ENCODE measurements around the gene GSK3A.

GSK3A gene

GRCh38 chr19:42200116-42200715 is 42.2 kb downstream of the GSK3A start:
- peaks cover 32% of the 10 kb centered on the region for H3K79me2 ChIP-seq (ENCODE audit: low read length)
- TF ChIP-seq CTCF (IDR thresholded peaks at IDR 0.05; ENCODE audit: low read depth, low read length) (no peak), EZH2phosphoT487 (IDR thresholded peaks at IDR 0.05; ENCODE audit: low read depth) (no peak)
- H3K9ac ChIP-seq (ENCODE audit: low read length) = peak overlapping the region; percentile 12; the same call in 1 of the 2 replicates
- H3K9me3 ChIP-seq (ENCODE audit: insufficient read depth, low read length) = no peaks in the 10 kb centered on the region
- H3K4me1 ChIP-seq (ENCODE audit: low read length) = peaks cover 61% of the 10 kb centered on the region
- peak overlapping the region; percentile 93 for H3K27ac ChIP-seq (ENCODE audit: low read length)
- H4K20me1 ChIP-seq (ENCODE audit: insufficient read depth, low read length) = no peaks in the 10 kb centered on the region
- H3K4me3 ChIP-seq (ENCODE audit: low read length) = no peak overlapping the region
- H3K36me3 ChIP-seq (replicated peaks; ENCODE audit: low read depth, low read length) = peaks cover 72% of the 10 kb centered on the region
- no peaks in the 10 kb centered on the region for H3K27me3 ChIP-seq (ENCODE audit: low read depth, low read length)
- H3K4me2 ChIP-seq (ENCODE audit: low read length) = peak overlapping the region; percentile 21
- no peak overlapping the region for H2AFZ ChIP-seq (ENCODE audit: low read depth, low read length)

GRCh38 chr19:42199440-42200115 is 42.8 kb downstream of the GSK3A start:
- Histone ChIP-seq H3K9me3 (ENCODE audit: insufficient read depth, low read length) (no peaks in the 10 kb centered on the region), H3K4me2 (ENCODE audit: low read length) (peak overlapping the region; percentile 21), H2AFZ (ENCODE audit: low read depth, low read length) (no peak overlapping the region), H3K4me3 (ENCODE audit: low read length) (no peak overlapping the region), H3K27me3 (ENCODE audit: low read depth, low read length) (no peaks in the 10 kb centered on the region), H3K79me2 (ENCODE audit: low read length) (peaks cover 32% of the 10 kb centered on the region), H3K27ac (ENCODE audit: low read length) (peak overlapping the region; percentile 93), H3K4me1 (ENCODE audit: low read length) (peaks cover 61% of the 10 kb centered on the region), H3K9ac (ENCODE audit: low read length) (peak overlapping the region; percentile 12; the same call in 1 of the 2 replicates), H3K36me3 (replicated peaks; ENCODE audit: low read depth, low read length) (peaks cover 69% of the 10 kb centered on the region), H4K20me1 (ENCODE audit: insufficient read depth, low read length) (no peaks in the 10 kb centered on the region)
- TF ChIP-seq CTCF (IDR thresholded peaks at IDR 0.05; ENCODE audit: low read depth, low read length) (peak; percentile 32), EZH2phosphoT487 (IDR thresholded peaks at IDR 0.05; ENCODE audit: low read depth) (no peak)

- H3K9ac ChIP-seq (ENCODE audit: low read length) = peak overlapping the region; percentile 12; the same call in 1 of the 2 replicates
- peaks cover 61% of the 10 kb centered on the region for H3K4me1 ChIP-seq (ENCODE audit: low read length)
- no peak overlapping the region for H3K4me3 ChIP-seq (ENCODE audit: low read length)
- H3K4me2 ChIP-seq (ENCODE audit: low read length) = peak overlapping the region; percentile 21; the same call in 1 of the 2 replicates
- no peaks in the 10 kb centered on the region for H3K27me3 ChIP-seq (ENCODE audit: low read depth, low read length)
- peaks cover 64% of the 10 kb centered on the region for H3K36me3 ChIP-seq (replicated peaks; ENCODE audit: low read depth, low read length)
- peaks cover 27% of the 10 kb centered on the region for H3K79me2 ChIP-seq (ENCODE audit: low read length)
- no peak overlapping the region for H2AFZ ChIP-seq (ENCODE audit: low read depth, low read length)
- TF ChIP-seq EZH2phosphoT487 (IDR thresholded peaks at IDR 0.05; ENCODE audit: low read depth) = no peak
- no peak for TF ChIP-seq CTCF (IDR thresholded peaks at IDR 0.05; ENCODE audit: low read depth, low read length)
- 0 out of 2 replicates have a peak, but pooled peaks cover under 1% of the 10 kb centered on the region for H3K9me3 ChIP-seq (ENCODE audit: insufficient read depth, low read length)
- H4K20me1 ChIP-seq (ENCODE audit: insufficient read depth, low read length) = no peaks in the 10 kb centered on the region
- peak overlapping the region; percentile 93; the same call in 1 of the 2 replicates for H3K27ac ChIP-seq (ENCODE audit: low read length)
Observed at GRCh38 chr19:42198676-42199439, 43.5 kb downstream of the GSK3A start.
